ENCODE data around the gene CEP350.
"Not testable (repeated sequence)": the region's sequence is repeated elsewhere in the genome, so short reads cannot be mapped to it uniquely, and the experiment has no call there.

Gene CEP350

DNA sequence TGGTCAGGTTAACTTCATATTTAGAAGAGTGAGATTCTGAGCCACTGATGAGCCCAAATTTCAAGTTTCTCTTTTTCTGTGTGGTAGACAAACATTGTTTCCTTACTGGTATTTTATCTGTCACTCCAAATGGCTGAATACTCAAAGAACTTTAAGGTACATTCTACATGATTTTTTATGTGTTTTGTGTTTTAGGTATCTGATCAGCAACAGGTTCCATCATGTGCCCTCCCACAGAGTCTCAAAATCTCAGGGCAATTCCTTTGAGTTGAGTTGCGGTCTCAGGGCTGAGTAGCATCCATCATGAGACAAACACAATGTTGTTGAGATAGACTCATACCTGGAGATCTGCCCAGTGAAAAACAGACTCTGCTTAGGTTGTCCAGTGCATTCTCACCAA lies 14.7 kb upstream of the CEP350 start:
- DNase-seq (ENCODE audit: low read depth in 2 of 2) = no peak

DNA sequence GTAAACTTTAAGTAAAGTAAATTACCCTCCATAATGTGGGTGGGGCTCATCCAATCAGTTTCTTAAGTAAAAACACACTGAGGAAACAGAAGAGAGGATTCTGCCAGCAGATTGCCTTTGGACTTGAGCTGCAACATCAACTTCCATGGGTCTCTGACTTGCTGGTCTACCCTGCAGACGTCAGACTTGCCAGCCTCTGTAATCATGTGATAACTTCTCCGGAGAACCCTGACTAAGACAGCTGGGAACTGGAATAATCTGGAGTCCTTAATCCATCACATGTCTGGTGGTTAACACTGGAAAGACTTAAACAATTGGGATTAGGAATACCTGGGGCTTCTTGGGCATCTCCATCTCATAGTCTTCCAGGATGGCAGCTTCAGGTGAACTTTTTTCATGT lies 13.2 kb upstream of the CEP350 start:
- no peak for DNase-seq (ENCODE audit: low read depth in 2 of 2)

DNA sequence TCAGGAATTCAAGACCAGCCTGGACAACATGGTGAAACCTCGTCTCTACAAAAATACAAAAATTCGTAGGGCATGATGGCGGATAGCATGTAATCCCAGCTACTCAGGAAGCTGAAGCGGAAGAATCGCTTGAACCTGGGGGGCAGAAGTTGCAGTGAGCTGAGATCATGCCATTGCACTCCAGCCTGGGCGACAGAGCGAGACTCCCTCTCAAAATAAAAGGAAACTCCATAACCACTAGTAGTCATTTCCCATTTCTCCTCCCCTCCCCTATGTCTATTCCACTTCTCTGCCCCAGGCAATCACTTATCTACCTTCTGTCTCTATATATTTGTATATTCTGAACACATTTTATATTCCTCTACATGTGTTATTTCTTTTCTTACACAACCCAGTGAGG lies 4.0 kb upstream of the CEP350 start:
- no peak for DNase-seq (ENCODE audit: low read depth in 2 of 2)

DNA sequence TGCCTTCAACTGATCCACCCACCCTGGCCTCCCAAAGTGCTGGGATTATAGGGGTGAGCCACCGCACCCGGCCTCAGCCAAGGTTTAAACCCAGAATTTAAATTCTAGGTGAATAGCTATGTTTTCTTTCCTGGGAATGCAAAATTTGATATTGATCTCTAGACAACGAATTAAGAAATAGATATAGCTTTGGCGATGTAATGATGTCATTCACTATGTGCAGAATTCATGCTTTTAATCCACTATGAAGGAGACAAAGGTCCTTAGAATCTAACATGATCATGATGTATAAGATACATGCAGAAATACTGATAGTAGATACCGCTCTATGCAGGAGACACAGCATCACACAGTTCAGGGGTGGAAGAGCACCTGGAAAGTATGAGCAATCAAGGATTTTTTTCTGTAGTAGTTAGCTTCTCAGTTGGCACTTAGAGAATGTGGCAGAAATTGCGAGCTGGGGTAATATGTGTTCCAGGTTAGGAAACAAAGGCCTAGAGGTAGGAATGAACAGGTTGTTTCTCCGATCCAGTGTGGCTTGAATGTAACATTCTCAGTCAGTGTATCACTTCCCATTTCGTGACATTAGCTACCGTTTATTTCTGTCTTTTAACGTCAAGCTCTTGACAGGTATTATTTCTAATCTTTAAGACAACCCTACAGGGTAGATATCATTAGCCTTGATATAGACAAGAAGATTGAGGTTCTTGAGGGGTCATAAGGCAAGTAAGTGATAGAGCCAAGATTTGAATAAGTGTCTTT lies 3.0 kb upstream of the CEP350 start:
- no peak for DNase-seq (ENCODE audit: low read depth in 2 of 2)

DNA sequence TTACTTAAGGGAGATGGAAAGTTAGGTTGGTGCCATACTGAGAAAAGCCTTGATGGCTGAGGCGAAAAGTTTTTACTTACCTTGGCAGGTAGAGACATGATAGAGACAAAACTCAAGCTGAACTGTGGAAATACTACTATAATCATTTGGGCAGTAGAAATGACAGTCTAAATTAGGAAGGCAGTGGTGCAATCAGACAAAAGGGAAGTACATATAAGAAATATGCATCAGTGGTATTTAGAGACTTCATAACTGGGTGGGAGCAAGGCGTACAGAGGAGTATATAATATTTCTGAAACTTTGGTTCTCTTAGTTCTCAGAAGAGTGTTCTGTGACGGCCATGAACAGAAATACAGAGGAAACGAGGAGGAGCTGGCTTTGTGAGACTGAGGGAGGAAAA lies 2.4 kb upstream of the CEP350 start:
- no peak for DNase-seq (ENCODE audit: low read depth in 2 of 2)

DNA sequence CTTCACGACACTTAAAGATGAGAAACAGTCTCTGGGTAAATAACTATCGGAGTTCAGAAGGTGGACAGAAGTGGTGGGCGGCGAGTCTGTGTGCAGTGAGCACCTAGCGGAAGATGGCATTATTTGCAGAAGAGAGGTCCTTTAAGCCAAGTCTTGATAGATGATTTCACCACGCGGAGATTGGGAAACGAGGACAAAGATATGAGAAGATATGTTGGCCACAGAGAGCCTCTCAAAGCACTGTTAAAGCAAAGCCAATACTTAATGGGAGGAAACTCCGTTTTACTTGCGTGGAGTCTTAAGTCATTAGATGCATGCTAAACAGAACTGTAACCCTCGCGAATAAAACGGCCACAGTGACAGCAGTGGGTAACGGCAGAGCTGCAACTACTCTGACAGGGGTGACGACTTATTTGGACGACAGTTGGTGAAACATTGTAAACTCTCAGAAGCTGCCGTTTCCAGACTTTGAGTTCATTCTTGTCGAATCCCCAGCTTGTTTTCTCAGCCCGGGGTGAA lies 577 bp upstream of the CEP350 start:
- DNase-seq (ENCODE audit: low read depth in 2 of 2) = no peak

DNA sequence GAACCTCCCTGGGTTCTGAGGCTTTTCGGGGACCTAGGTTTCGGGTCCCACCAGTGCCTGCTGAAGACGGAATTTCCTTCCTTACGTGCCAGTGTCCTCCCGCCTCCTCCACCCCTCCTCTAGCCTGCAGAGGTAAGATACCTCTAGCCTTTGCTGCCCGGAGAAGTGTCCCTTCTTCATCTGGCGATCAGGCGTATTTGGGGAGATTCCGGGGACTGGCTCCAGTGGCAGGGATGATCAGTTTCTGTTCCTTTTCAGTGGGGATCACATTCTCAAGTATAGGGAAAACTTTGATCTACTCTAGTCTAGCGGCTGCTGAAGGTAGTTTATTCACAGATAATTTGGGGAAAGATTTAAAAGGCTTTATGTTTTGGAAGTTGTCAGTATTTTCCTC lies 674 bp downstream of the CEP350 start:
- no peak for DNase-seq (ENCODE audit: low read depth in 2 of 2)

DNA sequence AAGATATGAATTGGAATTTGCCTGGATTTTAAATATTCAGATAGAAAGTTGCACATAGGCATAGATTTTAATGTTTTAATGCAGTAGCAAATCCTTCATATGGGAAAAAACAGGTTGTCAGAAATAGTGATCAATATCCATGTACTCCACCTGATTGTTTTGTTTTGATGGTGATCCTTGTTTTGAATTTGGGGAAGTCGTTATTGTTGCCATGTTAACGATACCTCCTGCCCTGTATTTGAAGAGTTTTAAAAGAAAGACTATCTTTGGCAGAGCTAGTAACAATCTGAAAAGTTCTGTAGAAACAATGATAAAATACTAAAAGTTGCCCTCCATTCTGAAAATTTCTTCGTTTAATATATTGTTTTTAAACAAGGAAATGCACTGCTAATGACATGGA lies 1.1 kb downstream of the CEP350 start:
- no peak for DNase-seq (ENCODE audit: low read depth in 2 of 2)

DNA sequence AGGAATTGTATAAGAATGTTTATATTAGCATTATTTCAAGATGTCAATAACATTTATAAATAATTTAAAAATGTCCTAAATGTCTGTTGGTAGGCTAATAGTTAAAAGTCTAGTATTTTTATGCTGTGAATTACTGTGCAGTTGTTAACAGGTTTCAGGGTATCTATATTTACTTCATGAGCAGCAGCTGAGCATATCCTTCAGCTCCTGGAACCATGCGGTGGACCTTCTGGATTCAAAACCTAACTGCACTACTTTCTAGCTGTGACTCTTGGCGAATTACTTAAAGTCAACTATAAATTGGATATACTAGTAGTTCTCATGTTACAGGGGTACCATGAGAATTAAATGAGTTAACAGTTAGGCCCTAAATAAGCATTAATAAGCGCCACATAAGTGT lies 3.7 kb downstream of the CEP350 start:
- DNase-seq (ENCODE audit: low read depth in 2 of 2) = no peak

DNA sequence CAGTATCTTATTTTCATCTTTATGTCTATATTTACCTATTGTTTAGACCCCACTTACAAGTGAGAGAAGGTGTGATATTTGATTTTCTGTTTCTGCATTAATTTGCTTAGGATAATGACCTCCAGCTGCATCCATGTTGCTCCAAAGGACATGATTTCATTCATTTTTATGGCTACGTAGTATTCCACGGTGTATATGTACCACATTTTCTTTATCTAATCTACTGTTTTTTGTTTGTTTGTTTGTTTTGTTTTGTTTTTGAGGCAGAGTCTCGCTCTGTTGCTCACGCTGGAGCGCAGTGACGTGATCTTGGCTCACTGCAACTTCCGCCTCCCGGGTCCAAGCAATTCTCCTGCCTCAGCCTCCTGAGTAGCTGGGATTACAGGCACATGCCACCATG lies 7.6 kb downstream of the CEP350 start:
- not testable (repeated sequence) for DNase-seq (ENCODE audit: low read depth in 2 of 2)

DNA sequence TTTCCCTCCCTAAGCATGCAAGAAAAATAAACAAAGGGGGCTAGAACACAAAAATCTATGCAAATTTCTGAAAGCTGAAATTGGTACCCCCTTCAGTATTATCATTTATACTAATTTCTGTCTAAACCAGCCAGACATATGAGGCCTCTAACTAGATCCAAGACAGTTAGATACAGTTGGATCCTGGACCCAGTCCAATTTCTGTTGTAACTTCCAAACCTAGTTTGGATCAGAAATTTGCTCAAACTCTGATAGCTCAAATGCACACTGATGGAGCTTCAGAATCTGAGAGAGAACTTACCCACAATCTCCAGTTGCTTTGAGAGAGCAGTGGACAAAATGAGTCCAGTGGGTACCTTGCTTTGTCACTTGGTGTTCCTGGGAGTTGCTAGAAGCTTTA lies 11.9 kb downstream of the CEP350 start:
- DNase-seq (ENCODE audit: low read depth in 2 of 2) = no peak

DNA sequence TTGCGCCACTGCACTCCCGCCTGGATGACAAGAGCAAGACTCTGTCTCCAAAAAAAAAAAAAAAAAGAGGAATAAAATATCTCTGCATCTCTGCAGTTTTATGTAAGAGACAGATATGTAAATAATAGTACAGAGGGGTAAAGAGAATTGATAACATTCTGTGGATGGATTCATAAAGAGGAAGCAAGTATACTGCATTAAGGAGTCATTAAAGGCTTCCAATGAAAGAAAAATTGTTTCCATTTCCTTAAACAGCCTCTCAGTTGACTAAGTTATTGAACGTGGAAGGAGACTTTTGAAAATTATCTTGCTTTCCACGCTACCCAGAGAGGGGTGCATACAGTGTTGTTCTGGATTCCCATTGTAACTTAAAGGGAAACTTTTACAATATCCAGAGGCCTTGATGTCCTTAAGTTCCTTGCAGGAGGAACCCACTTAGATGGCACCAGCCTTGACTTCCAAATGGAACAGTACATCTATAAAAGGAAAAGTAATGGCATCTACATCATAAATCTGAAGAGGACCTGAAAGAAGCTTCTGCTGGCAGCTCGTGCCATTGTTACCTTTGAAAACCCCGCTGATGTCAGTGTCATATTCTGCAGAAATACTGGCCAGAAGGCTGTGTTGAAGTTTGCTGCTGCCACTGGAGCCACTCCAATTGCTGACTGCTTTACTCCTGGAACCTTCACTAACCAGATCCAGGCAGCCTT lies 13.8 kb downstream of the CEP350 start:
- DNase-seq (ENCODE audit: low read depth in 2 of 2) = no peak

DNA sequence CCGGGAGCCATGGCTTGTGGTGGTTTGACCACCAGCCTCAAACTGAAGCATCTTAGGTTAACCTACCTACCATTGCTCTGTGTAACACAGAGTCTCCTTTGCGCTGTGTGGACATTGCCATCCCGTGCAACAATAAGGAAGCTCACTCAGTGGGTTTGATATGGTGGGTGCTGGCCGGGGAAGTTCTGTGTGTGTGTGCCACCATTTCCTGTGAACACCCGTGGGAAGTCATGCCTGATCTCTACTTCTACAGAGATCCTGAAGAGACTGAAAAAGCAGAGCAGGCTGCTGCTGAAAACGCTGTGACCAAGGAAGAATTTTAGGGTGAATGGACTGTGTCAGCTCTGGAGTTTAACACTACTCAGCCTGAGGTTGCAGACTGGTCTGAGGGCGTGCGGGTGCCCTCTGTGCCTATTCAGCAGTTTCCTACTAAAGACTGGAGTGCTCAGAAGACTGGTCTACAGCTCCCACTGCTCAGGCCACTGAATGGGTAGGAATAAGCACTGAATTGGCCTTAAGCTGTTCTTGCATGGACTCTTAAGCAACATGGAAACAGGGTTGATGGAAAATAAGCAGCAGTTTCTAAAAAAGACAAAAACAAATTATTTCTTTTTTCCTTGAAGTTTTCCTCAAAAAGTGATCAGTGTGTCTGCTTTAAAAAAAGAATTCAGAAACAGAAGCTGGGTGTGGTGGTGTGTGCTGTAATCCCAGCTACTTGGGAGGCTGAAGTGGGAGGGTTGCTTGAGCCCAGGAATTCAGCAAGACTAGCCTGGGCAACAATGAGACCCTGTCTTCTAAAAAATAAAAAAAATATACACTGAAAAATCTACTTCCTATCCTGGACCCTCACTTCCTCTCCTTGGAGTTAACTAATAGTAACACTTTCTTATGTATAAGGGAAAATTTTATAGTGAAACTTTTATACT lies 14.6 kb downstream of the CEP350 start:
- no peak for DNase-seq (ENCODE audit: low read depth in 2 of 2)

DNA sequence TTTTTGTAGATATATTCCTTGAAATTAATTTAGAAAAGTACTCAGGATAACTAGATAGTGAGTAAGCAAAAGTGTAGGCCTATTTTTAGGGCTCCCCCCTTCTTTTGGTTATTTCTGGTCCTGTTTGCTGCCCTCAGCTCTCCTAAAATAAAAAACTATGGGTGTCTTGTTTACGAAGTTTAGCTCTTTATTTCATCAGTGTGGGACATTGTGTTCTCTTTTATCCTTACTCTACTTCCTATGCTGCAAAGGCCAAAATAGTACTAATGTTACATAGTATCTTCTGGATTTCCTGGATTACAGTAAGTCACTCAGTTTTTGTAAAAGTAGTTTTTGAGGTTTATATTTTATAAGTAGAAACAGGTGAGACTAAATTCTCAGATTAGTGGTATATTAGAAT lies 15.4 kb downstream of the CEP350 start:
- DNase-seq (ENCODE audit: low read depth in 2 of 2) = no peak

DNA sequence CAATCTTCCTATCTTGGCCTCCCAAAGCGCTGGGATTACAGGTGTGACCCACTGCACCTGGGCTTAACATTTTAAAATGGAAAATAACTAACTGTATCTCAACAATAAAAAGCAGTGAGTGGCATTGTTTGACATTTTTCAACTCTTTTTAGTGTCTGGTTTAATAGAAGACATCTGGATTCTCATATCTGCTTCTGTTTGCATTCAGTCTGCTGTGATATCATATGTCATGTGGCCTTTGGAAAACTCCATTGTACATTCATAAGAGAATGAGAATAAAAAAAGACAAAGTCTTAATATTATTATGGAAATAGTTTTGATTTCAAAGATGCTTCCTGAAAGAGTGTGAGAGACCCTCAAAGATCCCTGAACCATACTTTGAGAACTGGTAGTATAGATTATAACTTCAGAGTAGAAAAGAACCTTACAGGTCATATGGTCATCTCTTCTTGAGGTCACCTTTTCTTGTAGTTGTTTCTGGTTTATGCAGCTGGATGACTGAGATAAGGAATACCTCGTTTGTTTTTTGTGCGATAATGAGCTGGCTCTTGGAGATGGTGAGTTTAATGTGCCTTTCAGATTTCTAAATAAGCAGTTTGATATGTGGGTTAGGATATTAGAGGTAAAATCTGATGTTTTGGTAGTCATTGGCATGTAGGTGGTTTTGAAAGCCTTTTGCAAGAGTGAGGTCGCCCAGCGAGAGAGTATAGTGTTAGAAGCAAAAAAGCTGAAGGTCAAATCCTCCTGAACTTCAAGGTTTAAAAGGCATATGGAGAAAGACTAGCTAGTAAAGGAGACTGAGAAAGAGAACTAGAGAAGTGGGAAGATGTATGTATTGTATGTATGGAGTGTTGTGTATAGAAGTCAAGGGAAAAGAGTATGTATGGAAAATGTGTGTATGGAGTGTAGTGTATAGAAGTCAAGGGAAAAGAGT lies 17.2 kb downstream of the CEP350 start:
- DNase-seq (ENCODE audit: low read depth in 2 of 2) = no peak

DNA sequence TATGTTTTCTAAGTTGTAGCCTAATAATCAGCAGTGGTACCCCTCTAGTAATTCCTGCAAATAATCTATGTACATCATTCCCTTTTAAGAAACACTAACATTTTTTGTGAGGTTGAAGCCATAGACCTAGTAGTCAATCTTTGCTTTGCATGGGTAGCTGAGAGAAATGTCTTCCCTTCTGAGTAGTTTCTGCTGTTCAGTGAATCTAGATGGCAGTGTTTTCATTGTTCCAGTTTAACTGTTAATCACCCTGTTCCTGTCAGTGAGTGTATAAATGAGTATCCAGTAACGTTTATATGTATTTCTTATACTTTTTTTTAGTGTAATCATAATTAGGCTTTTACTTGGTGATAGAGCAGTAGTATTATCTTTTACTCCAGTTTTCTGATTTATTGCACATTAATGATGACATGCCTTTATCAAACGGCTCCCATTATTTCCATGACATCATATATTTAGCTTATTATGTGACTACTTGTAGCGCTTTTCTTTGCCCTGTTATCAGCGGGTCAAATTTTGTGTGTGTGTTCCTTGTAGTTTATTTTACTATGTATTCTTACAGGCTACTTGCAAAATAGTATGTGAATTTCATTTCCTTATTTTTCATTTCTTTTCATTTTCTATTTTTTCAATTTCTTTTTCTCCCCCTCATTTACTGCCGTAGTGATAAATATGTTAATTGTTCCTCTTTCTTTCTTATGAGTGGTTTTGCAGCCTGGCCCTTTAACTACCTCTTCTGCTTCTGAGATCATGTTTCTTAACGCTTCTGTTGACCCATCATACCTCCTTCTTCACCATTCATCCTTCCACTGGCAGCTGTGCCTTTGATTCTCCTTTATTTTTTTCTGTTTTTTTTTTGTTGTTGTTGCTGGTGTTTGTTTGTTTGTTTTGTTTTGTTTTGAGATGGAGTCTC lies 18.8 kb downstream of the CEP350 start:
- no peak for DNase-seq (ENCODE audit: low read depth in 2 of 2)

DNA sequence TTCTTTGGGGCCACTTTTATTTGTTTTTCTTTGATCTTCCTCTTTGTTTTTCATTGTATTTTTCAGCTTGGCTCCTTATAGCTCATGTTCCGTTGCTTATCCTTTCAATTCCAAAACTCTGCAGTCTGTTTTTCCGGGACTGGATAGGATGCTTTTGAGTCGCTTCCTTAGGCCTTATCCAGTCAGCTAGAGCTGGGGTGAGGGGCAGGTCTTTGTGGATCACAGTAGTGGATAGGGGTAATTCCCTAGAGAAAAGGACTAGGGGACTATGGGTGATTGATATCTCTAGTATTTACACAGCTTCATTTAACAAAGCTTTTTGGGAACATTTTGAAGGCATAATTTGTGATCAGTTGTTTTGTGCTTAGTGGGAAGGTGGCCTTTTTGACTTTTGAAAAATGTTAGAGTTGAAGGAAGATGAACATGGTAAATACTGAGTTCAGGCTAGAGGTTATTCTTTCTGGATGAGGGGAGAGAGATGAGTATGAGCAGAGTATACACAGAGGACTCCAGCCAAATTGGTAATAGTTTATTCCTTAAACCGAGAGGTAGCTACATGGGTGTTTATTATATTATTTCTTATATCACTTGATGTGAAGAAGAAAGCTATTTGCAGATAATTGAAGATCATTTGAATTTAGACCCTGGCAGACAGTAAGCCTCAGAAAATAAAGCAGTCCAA lies 22.5 kb downstream of the CEP350 start:
- DNase-seq (ENCODE audit: low read depth in 2 of 2) = no peak

DNA sequence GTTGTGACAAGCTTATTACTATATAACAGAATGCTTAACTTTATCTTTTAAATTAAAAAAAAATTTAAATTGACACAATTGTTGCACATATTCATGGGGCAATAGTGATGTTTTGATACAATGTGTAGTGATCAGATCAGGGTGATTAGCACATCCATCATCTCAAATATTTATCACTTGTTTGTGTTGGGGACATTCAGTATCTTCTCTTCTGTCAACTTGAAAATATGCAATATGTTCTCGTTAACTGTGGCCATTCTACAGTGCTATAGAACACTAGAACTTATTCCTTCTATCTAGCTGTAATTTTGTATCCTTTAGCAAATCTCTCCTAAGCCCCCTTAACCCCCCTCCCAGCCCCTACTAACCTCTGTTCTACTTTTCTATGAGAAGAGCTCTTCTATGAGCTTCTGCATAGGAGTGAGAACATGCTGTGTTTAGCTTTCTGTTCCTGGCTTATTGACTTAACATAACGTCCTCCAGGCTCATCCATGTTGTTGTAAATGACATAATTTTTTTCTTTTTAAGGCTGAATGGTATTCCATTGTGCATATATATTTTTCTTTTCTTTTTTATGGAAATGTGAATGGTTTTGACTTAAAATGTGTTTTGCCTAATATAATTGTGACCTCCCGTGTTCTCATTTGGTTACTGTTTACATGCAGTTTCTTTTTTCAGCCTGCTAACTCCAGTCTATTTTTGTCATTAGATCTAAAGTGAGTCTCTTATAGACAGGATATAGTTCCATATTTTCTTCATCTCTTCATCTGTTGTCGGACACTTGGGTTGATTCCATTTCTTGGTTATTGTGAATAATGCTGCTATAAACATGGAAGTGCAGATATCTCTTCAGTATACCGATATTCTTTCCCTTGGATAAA lies 23.8 kb downstream of the CEP350 start:
- no peak for DNase-seq (ENCODE audit: low read depth in 2 of 2)

DNA sequence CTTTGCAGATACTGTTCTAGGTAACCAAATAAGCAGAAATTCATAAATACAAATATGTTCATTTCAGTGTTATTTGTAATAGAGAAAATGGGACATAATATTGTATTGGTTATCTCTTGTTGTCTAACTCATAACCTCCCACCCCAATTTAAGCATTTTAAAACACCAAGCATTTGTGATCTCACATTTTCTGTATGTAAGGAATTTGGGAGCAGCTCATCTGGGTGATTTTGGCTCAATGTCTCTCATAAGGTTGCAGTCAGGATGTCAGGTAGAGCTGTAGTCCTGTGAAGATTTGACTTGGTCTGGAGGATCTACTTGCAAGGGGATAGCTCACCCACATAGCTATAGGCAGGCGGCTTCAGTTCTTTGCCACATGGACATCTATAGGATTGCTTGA lies 29.5 kb downstream of the CEP350 start:
- DNase-seq (ENCODE audit: low read depth in 2 of 2) = no peak

Data from stimulated activated CD8-positive, alpha-beta memory T cell treated with anti-CD3 and anti-CD28 coated beads, Interleukin-7, amount 100 ng/mL, for 1 hour (primary cell).